ENCODE results near the gene TOR3A. TPM values are rescaled to one million over a fixed set of nuclear protein-coding genes. Genes with fewer than 3 reads are reported as not detected.

TOR3A gene
- total RNA-seq, 1 experiment from 2014 or later = 54.6 TPM

DNA sequence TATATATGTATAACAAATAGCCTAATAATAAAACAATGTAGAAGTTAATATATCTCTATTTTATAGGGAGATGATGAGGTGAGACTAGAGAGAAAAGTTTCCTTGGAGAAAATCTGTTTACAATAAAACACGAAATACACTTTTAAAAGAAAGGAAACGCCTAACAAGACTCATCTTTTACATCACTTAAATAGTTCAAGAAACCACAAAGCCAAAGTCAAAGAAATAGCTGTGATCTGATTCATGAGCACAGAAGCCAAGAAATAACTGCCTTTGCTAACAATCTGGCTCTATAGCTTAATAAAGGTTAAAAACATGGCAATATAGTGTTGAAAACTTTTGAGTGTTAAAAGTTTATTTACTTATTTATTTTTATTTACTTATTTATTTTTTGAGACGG, 61.5 kb downstream of the TOR3A start:
- peak; percentile 94 for DNase-seq (ENCODE audit: low read depth)

DNA sequence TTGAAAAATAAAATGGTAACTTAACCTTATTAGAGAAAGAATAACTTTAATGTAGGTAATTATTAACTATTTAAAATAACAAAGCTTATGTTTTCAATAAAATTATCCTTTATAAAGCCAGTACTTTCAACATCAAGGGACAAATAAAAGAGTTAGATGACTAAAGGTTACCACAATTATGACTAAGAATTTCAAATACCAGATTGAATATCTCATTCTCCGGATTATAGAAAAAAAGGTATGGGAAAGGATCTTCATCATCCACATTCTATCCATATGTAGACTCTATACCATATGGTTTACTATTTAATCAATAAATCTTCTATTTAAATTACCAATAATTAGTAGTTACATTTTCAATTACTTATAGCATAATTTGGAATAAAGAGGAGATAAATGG, 62.8 kb downstream of the TOR3A start:
- DNase-seq (ENCODE audit: low read depth) = peak; percentile 46

DNA sequence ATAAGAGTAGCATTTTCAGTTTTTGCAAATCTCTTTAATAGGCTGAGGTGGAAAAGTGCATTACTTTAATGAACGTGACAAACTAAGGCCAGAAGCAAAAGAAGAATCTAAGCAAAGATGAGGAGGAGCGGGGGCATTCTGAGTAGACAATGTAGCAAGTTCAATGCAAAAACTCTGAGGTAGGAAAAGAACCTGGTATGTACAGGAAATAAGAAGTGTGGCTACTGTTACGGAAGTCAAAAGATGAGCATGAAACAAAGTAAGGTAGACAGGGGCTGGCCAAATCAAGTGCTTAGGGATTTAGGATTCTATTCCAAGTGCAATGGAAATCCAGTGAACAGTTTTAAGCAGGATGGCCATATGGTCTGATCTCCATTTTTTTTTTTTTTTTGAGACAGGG, 63.7 kb downstream of the TOR3A start:
- no peak for DNase-seq (ENCODE audit: low read depth)

Other genes with a start within 250 kb of the TOR3A start
- gene ANGPTL1, start 211.0 kb upstream of the TOR3A start, total RNA-seq (2014; rRNA removed) = 2.0 and 3.7 TPM in 2 replicates
- 34.8 and 37.0 TPM in 2 replicates for gene FAM20B, start 56.2 kb upstream of the TOR3A start, total RNA-seq (2014; rRNA removed)
- 38.0 and 61.8 TPM in 2 replicates for gene ABL2, start 147.6 kb downstream of the TOR3A start, total RNA-seq (2014; rRNA removed)
- 39.8 and 42.8 TPM in 2 replicates for gene SOAT1, start 211.7 kb downstream of the TOR3A start, total RNA-seq (2014; rRNA removed)

Data from LHCN-M2 (cell line).